Caco-2 (cell line): ENCODE measurements around the gene MRPL22. TPM values are rescaled to one million over a fixed set of nuclear protein-coding genes. Genes with fewer than 3 reads are reported as not detected.
"Not testable (repeated sequence)": the region's sequence is repeated elsewhere in the genome, so short reads cannot be mapped to it uniquely, and the experiment has no call there.

Source experiments
- BruUV-seq: library from RNA; stranded (reverse); fragments of 400-500 nt; replicated peaks from 2 replicates; lab custom pipeline; 2021; lab: Mats Ljungman, UMichigan
- CTCF ChIA-PET: fragments of 300-600 bp; sonication (Branson Sonifier 250); formaldehyde crosslinking; loops from one replicate; lab custom pipeline; 2022; ENCODE audit warnings: antibody characterized with exemption; lab: Charles Lee
- POLR2A ChIA-PET: fragments of 300-600 bp; sonication (Branson Sonifier 250); formaldehyde crosslinking; loops from one replicate; lab custom pipeline; 2022; ENCODE audit warnings: antibody characterized with exemption; lab: Charles Lee
- DNase-seq, 2 experiments: peaks; one replicate each; pipeline versions ENCODE4 v3.0.0 to v3.0.0-alpha.2; 2020 to 2022
- H3K27me3 ChIP-seq: replicated peaks from 2 replicates; pipeline ENCODE4 v1.6.0; 2011; ENCODE audit warnings: low read length; ENCODE audit not compliant: control insufficient read depth, insufficient read depth
- H3K36me3 ChIP-seq: 2 replicates; pipeline ENCODE4 v1.5.1; 2011; ENCODE audit warnings: low read length; ENCODE audit not compliant: control insufficient read depth, insufficient read depth
- H3K4me1 ChIP-seq: fragments of 250-450 bp; sonication (Bioruptor Pico); 2 replicates; pipeline ENCODE4 v1.5.1; 2020; ENCODE audit warnings: mild to moderate bottlenecking
- H3K4me3 ChIP-seq: 2 replicates; pipeline ENCODE4 v1.5.1; 2011; ENCODE audit warnings: low read depth, mild to moderate bottlenecking, control low read depth, low read length
- H3K9me3 ChIP-seq: fragments of 250-450 bp; sonication (Bioruptor Pico); 2 replicates; pipeline ENCODE4 v1.5.1; 2020; ENCODE audit warnings: mild to moderate bottlenecking, moderate library complexity
- H3K27ac Mint-ChIP-seq: one replicate; pipeline ENCODE4 v1.8.0; 2022; ENCODE audit warnings: mixed read lengths; ENCODE audit not compliant: unreplicated experiment
- H3K27me3 Mint-ChIP-seq: one replicate; pipeline ENCODE4 v1.8.0; 2022; ENCODE audit warnings: mixed read lengths; ENCODE audit not compliant: insufficient read depth, unreplicated experiment
- H3K36me3 Mint-ChIP-seq: one replicate; pipeline ENCODE4 v1.8.0; 2022; ENCODE audit warnings: mild to moderate bottlenecking, mixed read lengths; ENCODE audit not compliant: insufficient read depth, unreplicated experiment
- H3K4me1 Mint-ChIP-seq: one replicate; pipeline ENCODE4 v1.8.0; 2022; ENCODE audit warnings: low read depth, mixed read lengths; ENCODE audit not compliant: unreplicated experiment
- H3K4me3 Mint-ChIP-seq: one replicate; pipeline ENCODE4 v1.8.0; 2022; ENCODE audit warnings: mild to moderate bottlenecking, moderate library complexity, mixed read lengths; ENCODE audit not compliant: unreplicated experiment
- H3K9me3 Mint-ChIP-seq: one replicate; pipeline ENCODE4 v1.8.0; 2022; ENCODE audit warnings: mixed read lengths; ENCODE audit not compliant: unreplicated experiment
- CTCF ChIP-seq, 2 experiments: fragments of 200-600 bp in 1 of 2; IDR thresholded peaks; 1 replicate in 1 of 2; 2 replicates in 1 of 2; pipeline versions ENCODE4 v1.5.1 to v1.8.0; 2011 to 2022; ENCODE audit warnings: antibody characterized with exemption in 1 of 2, control low read depth in 1 of 2, inconsistent platforms in 1 of 2, low read depth in 1 of 2, low read length in 1 of 2, mild to moderate bottlenecking in 1 of 2, moderate library complexity in 1 of 2; ENCODE audit not compliant: insufficient read depth in 1 of 2, severe bottlenecking in 1 of 2, unreplicated experiment in 1 of 2
- intact Hi-C: fragments of 100-400 bp; cut with micrococcal nuclease; formaldehyde crosslinking; loops from one replicate; pipeline ENCODE4 v1.10.0; 2022; ENCODE audit not compliant: unreplicated experiment
- total RNA-seq: library from RNA; stranded (reverse); gene quantifications from 2 replicates; pipeline ENCODE4 v1.2.3, GENCODE V29; 2022

MRPL22 gene
- total RNA-seq, 1 experiment from 2014 or later, result 84.8 TPM

GRCh38 chr5:155004138-155004744 lies 63.4 kb downstream of the MRPL22 start:
- CTCF ChIA-PET, result interaction anchor here (0.8 to 1.1 kb wide), 3 partner anchors 24 to 32 kb away, joined by 3 to 14 read pairs (median 3); no protein-coding TSS in a partner anchor
- Histone ChIP-seq H3K27me3 (no peaks in the 10 kb centered on the region; the same call in 1 of the 2 replicates), H3K4me3 (no peak overlapping the region), H3K36me3 (no peaks in the 10 kb centered on the region), H3K9me3 (no peaks in the 10 kb centered on the region), H3K4me1 (no peaks in the 10 kb centered on the region)
- H3K4me3 Mint-ChIP-seq, result no peak overlapping the region
- no peaks in the 10 kb centered on the region for H3K36me3 Mint-ChIP-seq
- H3K27me3 Mint-ChIP-seq, result peaks cover 6% of the 10 kb centered on the region
- H3K4me1 Mint-ChIP-seq, result no peaks in the 10 kb centered on the region
- no peaks in the 10 kb centered on the region for H3K9me3 Mint-ChIP-seq
- peak; percentile 48 to 50 for TF ChIP-seq CTCF (IDR thresholded peaks at IDR 0.05; ENCODE audit: insufficient read depth in 1 of 2, low read depth in 1 of 2, low read length in 1 of 2, severe bottlenecking in 1 of 2, unreplicated experiment in 1 of 2)
- H3K27ac Mint-ChIP-seq, result no peak overlapping the region
- intact Hi-C loops, result loop anchor here (2.0 kb wide), 1 partner anchor 31 kb away; no protein-coding TSS in a partner anchor
- POLR2A ChIA-PET, result no interaction called here
- no TSS peak for BruUV-seq
- peak in 1 of 2 experiments; percentile 39 for DNase-seq

- H3K27ac Mint-ChIP-seq, H3K36me3 ChIP-seq, H3K27me3 Mint-ChIP-seq, H3K4me1 Mint-ChIP-seq, DNase-seq, H3K9me3 ChIP-seq, H3K27me3 ChIP-seq, POLR2A ChIA-PET, H3K4me1 ChIP-seq, H3K36me3 Mint-ChIP-seq, H3K9me3 Mint-ChIP-seq, BruUV-seq, CTCF ChIA-PET, H3K4me3 ChIP-seq, H3K4me3 Mint-ChIP-seq: not testable (repeated sequence)
- intact Hi-C loops, result loop anchor here (5.0 kb wide), 1 partner anchor 364 kb away; no protein-coding TSS in a partner anchor
Observed at GRCh38 chr5:155006265-155006664, 65.4 kb downstream of the MRPL22 start.

- Histone ChIP-seq H3K4me1 (no peaks in the 10 kb centered on the region), H3K27me3 (no peaks in the 10 kb centered on the region; the same call in 1 of the 2 replicates), H3K36me3 (no peaks in the 10 kb centered on the region), H3K9me3 (no peaks in the 10 kb centered on the region), H3K4me3 (no peak overlapping the region)
- POLR2A ChIA-PET, result no interaction called here
- Mint-ChIP-seq H3K4me1 (no peaks in the 10 kb centered on the region), H3K27me3 (peaks cover 15% of the 10 kb centered on the region), H3K4me3 (no peak overlapping the region), H3K9me3 (no peaks in the 10 kb centered on the region), H3K36me3 (no peaks in the 10 kb centered on the region), H3K27ac (no peak overlapping the region)
- intact Hi-C loops, result loop anchor here (5.0 kb wide), 1 partner anchor 366 kb away; no protein-coding TSS in a partner anchor
- DNase-seq, result no peak
- TF ChIP-seq CTCF (IDR thresholded peaks at IDR 0.05; ENCODE audit: insufficient read depth in 1 of 2, low read depth in 1 of 2, low read length in 1 of 2, severe bottlenecking in 1 of 2, unreplicated experiment in 1 of 2), result no peak
- BruUV-seq, result no TSS peak
- CTCF ChIA-PET, result no interaction called here
Observed at GRCh38 chr5:155008669-155009068, 67.8 kb downstream of the MRPL22 start.
